BJ (cell line): ENCODE measurements around the gene DENND4C. TPM values are rescaled to one million over a fixed set of nuclear protein-coding genes. Genes with fewer than 3 reads are reported as not detected.

Experiments
- CTCF ChIA-PET: fragments of 350-600 bp; formaldehyde crosslinking; extraction: SDS; loops from one replicate; lab custom pipeline; 2021; ENCODE audit warnings: antibody characterized with exemption, inconsistent platforms; lab: Yijun Ruan, JAX
- POLR2A ChIA-PET: fragments of 300-600 bp; sonication (Branson Sonifier 250); formaldehyde crosslinking; extraction: SDS; loops from one replicate; lab custom pipeline; 2021; ENCODE audit warnings: antibody characterized with exemption; lab: Charles Lee
- DNase-seq: peaks from one replicate; pipeline ENCODE4 v3.0.0-alpha.2; 2011; ENCODE audit warnings: low read depth
- H3K27me3 ChIP-seq: 2 replicates; pipeline ENCODE4 v1.6.0; 2011; ENCODE audit warnings: low read length; ENCODE audit not compliant: control insufficient read depth, insufficient read depth
- H3K36me3 ChIP-seq: 2 replicates; pipeline ENCODE4 v1.5.1; 2011; ENCODE audit warnings: low read length; ENCODE audit not compliant: control insufficient read depth, insufficient read depth
- H3K4me3 ChIP-seq: 2 replicates; pipeline ENCODE4 v1.5.1; 2011; ENCODE audit warnings: low read depth, mild to moderate bottlenecking, control low read depth, low read length
- CTCF ChIP-seq: IDR thresholded peaks from 2 replicates; pipeline ENCODE4 v1.5.1; 2011; ENCODE audit warnings: low read depth, mild to moderate bottlenecking, control low read depth, inconsistent platforms, low read length, moderate library complexity; ENCODE audit not compliant: insufficient read depth
- polyA plus RNA-seq: library from polyadenylated mRNA; depleted of rRNA; stranded (reverse); fragments of >200 nt; gene quantifications from 2 replicates; pipeline ENCODE4 v1.2.3, GENCODE V29; 2011

The DENND4C gene
- polyA plus RNA-seq, 1 experiment: 12.2 TPM

- ChIA-PET CTCF (interaction anchor here (0.5 to 1.2 kb wide), 5 partner anchors 10 to 232 kb away, joined by 3 to 4 read pairs (median 3); no protein-coding TSS in a partner anchor), POLR2A (interaction anchor here (0.6 kb wide), 1 partner anchor 1380 kb away, joined by 3 read pairs; no protein-coding TSS in a partner anchor)
- no peak for DNase-seq
These were observed 1.7 kb downstream of the DENND4C start for GRCh38 chr9:19231904-19232822.

GRCh38 chr9:19232823-19233194, 2.3 kb downstream of the DENND4C start:
- H3K27me3 ChIP-seq: no peaks in the 10 kb centered on the region
- no peak for DNase-seq
- TF ChIP-seq CTCF: 0 out of 2 replicates have a peak, but pooled peaks have one; percentile 13
- H3K36me3 ChIP-seq: no peaks in the 10 kb centered on the region
- H3K4me3 ChIP-seq: no peak overlapping the region
- ChIA-PET POLR2A (interaction anchor here (0.6 kb wide), 2 partner anchors 136 to 1379 kb away, joined by 3 to 5 read pairs; no protein-coding TSS in a partner anchor), CTCF (interaction anchor here (0.5 to 1.2 kb wide), 4 partner anchors 9 to 232 kb away, joined by 3 to 4 read pairs (median 4); no protein-coding TSS in a partner anchor)

More at GRCh38 chr9:19231904-19232822, 1.7 kb downstream of the DENND4C start:
- H3K27me3 ChIP-seq: no peaks in the 10 kb centered on the region
- no peak for TF ChIP-seq CTCF
- no peaks in the 10 kb centered on the region for H3K36me3 ChIP-seq
- H3K4me3 ChIP-seq: peak overlapping the region; percentile 99

GRCh38 chr9:19233344-19233743, 2.9 kb downstream of the DENND4C start:
- POLR2A ChIA-PET: interaction anchor here (0.6 kb wide), 2 partner anchors 137 to 1379 kb away, joined by 3 to 5 read pairs; no protein-coding TSS in a partner anchor
- Histone ChIP-seq H3K27me3 (no peaks in the 10 kb centered on the region), H3K36me3 (no peaks in the 10 kb centered on the region), H3K4me3 (no peak overlapping the region)
- TF ChIP-seq CTCF: no peak
- no peak for DNase-seq
- CTCF ChIA-PET: interaction anchor here (1.0 kb wide), 1 partner anchor 9 kb away, joined by 4 read pairs; no protein-coding TSS in a partner anchor

GRCh38 chr9:19239955-19240354, 9.5 kb downstream of the DENND4C start:
- Histone ChIP-seq H3K4me3 (no peak overlapping the region), H3K36me3 (no peaks in the 10 kb centered on the region), H3K27me3 (no peaks in the 10 kb centered on the region)
- no peak for DNase-seq
- ChIA-PET CTCF (no interaction called here), POLR2A (no interaction called here)
- no peak for TF ChIP-seq CTCF

- TF ChIP-seq CTCF: no peak
- ChIA-PET POLR2A (no interaction called here), CTCF (interaction anchor here (1.1 to 1.4 kb wide), 2 partner anchors 9 to 12 kb away, joined by 3 to 4 read pairs; no protein-coding TSS in a partner anchor)
- Histone ChIP-seq H3K27me3 (no peaks in the 10 kb centered on the region), H3K36me3 (no peaks in the 10 kb centered on the region), H3K4me3 (no peak overlapping the region)
- DNase-seq: no peak
These were observed 11.2 kb downstream of the DENND4C start for GRCh38 chr9:19241728-19242127.
